Measurements from ENCODE around the gene GPS2. TPM values are rescaled to one million over a fixed set of nuclear protein-coding genes. Genes with fewer than 3 reads are reported as not detected.

GPS2 gene
- total RNA-seq, 1 experiment from 2014 or later = 84.3 TPM

Other genes with a start within 250 kb of the GPS2 start
- not detected in 2 replicates for gene CLEC10A, start 235.1 kb downstream of the GPS2 start, total RNA-seq (2014; rRNA removed; shearing (Covaris generic))
- gene ASGR2, start 200.5 kb downstream of the GPS2 start, total RNA-seq (2014; rRNA removed; shearing (Covaris generic)) = not detected in 2 replicates
- 0.29 and 1.2 TPM in 2 replicates for gene ASGR1, start 136.0 kb downstream of the GPS2 start, total RNA-seq (2014; rRNA removed; shearing (Covaris generic))
- gene DLG4, start 95.5 kb downstream of the GPS2 start, total RNA-seq (2014; rRNA removed; shearing (Covaris generic)) = 3.1 and 4.4 TPM in 2 replicates
- 306 and 420 TPM in 2 replicates for gene ACADVL, start 95.4 kb downstream of the GPS2 start, total RNA-seq (2014; rRNA removed; shearing (Covaris generic))
- 22.2 and 42.7 TPM in 2 replicates for gene DVL2, start 80.8 kb downstream of the GPS2 start, total RNA-seq (2014; rRNA removed; shearing (Covaris generic))
- gene PHF23, start 75.9 kb downstream of the GPS2 start, total RNA-seq (2014; rRNA removed; shearing (Covaris generic)) = 44.5 and 54.8 TPM in 2 replicates
- 108 and 113 TPM in 2 replicates for gene GABARAP, start 72.9 kb downstream of the GPS2 start, total RNA-seq (2014; rRNA removed; shearing (Covaris generic))
- gene CTDNEP1, start 63.6 kb downstream of the GPS2 start, total RNA-seq (2014; rRNA removed; shearing (Covaris generic)) = 25.5 and 27.6 TPM in 2 replicates
- 34.9 and 50.3 TPM in 2 replicates for gene ELP5, start 63.1 kb downstream of the GPS2 start, total RNA-seq (2014; rRNA removed; shearing (Covaris generic))
- not detected in 2 replicates for gene CLDN7, start 52.9 kb downstream of the GPS2 start, total RNA-seq (2014; rRNA removed; shearing (Covaris generic))
- 0.06 TPM in 1 of 2 replicates, not detected in the other for gene SLC2A4, start 33.6 kb downstream of the GPS2 start, total RNA-seq (2014; rRNA removed; shearing (Covaris generic))
- 0.15 and 2.4 TPM in 2 replicates for gene YBX2, start 20.7 kb downstream of the GPS2 start, total RNA-seq (2014; rRNA removed; shearing (Covaris generic))
- 861 and 1,090 TPM in 2 replicates for gene EIF5A, start 7.7 kb downstream of the GPS2 start, total RNA-seq (2014; rRNA removed; shearing (Covaris generic))
- gene NEURL4, start 14.0 kb upstream of the GPS2 start, total RNA-seq (2014; rRNA removed; shearing (Covaris generic)) = 15.3 and 17.0 TPM in 2 replicates
- gene ACAP1, start 21.2 kb upstream of the GPS2 start, total RNA-seq (2014; rRNA removed; shearing (Covaris generic)) = 2.7 TPM in 1 of 2 replicates, not detected in the other
- 2.1 and 3.7 TPM in 2 replicates for gene KCTD11, start 36.8 kb upstream of the GPS2 start, total RNA-seq (2014; rRNA removed; shearing (Covaris generic))
- not detected in 2 replicates for gene TMEM95, start 39.8 kb upstream of the GPS2 start, total RNA-seq (2014; rRNA removed; shearing (Covaris generic))
- gene TNK1, start 65.7 kb upstream of the GPS2 start, total RNA-seq (2014; rRNA removed; shearing (Covaris generic)) = 2.6 and 4.5 TPM in 2 replicates
- gene PLSCR3, start 79.2 kb upstream of the GPS2 start, total RNA-seq (2014; rRNA removed; shearing (Covaris generic)) = 14.1 TPM in 2 replicates
- gene TMEM256, start 88.7 kb upstream of the GPS2 start, total RNA-seq (2014; rRNA removed; shearing (Covaris generic)) = 43.7 and 68.8 TPM in 2 replicates
- gene NLGN2, start 92.5 kb upstream of the GPS2 start, total RNA-seq (2014; rRNA removed; shearing (Covaris generic)) = 1.4 and 1.9 TPM in 2 replicates
- not detected in 2 replicates for gene SPEM1, start 105.0 kb upstream of the GPS2 start, total RNA-seq (2014; rRNA removed; shearing (Covaris generic))
- not detected in 2 replicates for gene SPEM2, start 110.3 kb upstream of the GPS2 start, total RNA-seq (2014; rRNA removed; shearing (Covaris generic))
- not detected in 2 replicates for gene SPEM3, start 113.5 kb upstream of the GPS2 start, total RNA-seq (2014; rRNA removed; shearing (Covaris generic))
- 2.3 and 6.6 TPM in 2 replicates for gene TMEM102, start 120.1 kb upstream of the GPS2 start, total RNA-seq (2014; rRNA removed; shearing (Covaris generic))
- 1.5 and 3.0 TPM in 2 replicates for gene FGF11, start 124.2 kb upstream of the GPS2 start, total RNA-seq (2014; rRNA removed; shearing (Covaris generic))
- 7.0 and 8.6 TPM in 2 replicates for gene CHRNB1, start 129.7 kb upstream of the GPS2 start, total RNA-seq (2014; rRNA removed; shearing (Covaris generic))
- 6.1 and 6.5 TPM in 2 replicates for gene ZBTB4, start 164.3 kb upstream of the GPS2 start, total RNA-seq (2014; rRNA removed; shearing (Covaris generic))
- 0.06 TPM in 1 of 2 replicates, not detected in the other for gene SLC35G6, start 166.1 kb upstream of the GPS2 start, total RNA-seq (2014; rRNA removed; shearing (Covaris generic))
- 56.2 and 74.4 TPM in 2 replicates for gene POLR2A, start 169.0 kb upstream of the GPS2 start, total RNA-seq (2014; rRNA removed; shearing (Covaris generic))
- 1.6 and 6.4 TPM in 2 replicates for gene TNFSF12, start 233.7 kb upstream of the GPS2 start, total RNA-seq (2014; rRNA removed; shearing (Covaris generic))
- gene TNFSF13, start 243.4 kb upstream of the GPS2 start, total RNA-seq (2014; rRNA removed; shearing (Covaris generic)) = 1.9 TPM in 1 of 2 replicates, not detected in the other
- gene SENP3, start 246.6 kb upstream of the GPS2 start, total RNA-seq (2014; rRNA removed; shearing (Covaris generic)) = 92.2 and 104 TPM in 2 replicates

Data from Daoy (cell line).